ENCODE data around the gene VCP. TPM values are rescaled to one million over a fixed set of nuclear protein-coding genes. Genes with fewer than 3 reads are reported as not detected.

Gene VCP
- total RNA-seq, 1 donor from 2014 or later, result 296 TPM

DNA sequence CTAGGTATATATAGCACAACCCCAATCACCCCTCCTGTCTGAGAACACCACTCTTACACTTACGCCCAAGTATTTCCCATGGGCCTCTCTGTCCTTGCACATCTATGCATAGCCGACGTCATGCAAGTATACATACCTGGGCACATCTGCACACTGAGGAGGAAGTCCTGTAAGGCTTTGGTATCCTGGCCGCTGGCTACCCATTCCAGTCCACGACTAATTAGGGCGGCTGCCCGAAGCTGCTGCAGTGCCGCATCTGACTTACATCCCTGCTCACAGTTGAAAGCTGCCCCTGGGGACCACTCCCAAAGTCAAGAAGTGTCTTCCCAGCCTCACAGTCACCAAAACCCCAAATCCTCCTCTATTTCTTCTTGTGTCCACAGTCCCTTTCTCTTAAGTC lies 2.4 kb upstream of the VCP start:
- CTCF ChIA-PET, result no interaction called here
- intact Hi-C loops (cut with micrococcal nuclease), result no loop called here
- H3K27ac Mint-ChIP-seq, result no peak overlapping the region
- no peak overlapping the region for H3K4me3 Mint-ChIP-seq
- no peaks in the 10 kb centered on the region for H3K9me3 Mint-ChIP-seq
- ATAC-seq (ENCODE audit: low read depth) (no peak), DNase-seq (no peak)
- TF ChIP-seq, protein P1, sequence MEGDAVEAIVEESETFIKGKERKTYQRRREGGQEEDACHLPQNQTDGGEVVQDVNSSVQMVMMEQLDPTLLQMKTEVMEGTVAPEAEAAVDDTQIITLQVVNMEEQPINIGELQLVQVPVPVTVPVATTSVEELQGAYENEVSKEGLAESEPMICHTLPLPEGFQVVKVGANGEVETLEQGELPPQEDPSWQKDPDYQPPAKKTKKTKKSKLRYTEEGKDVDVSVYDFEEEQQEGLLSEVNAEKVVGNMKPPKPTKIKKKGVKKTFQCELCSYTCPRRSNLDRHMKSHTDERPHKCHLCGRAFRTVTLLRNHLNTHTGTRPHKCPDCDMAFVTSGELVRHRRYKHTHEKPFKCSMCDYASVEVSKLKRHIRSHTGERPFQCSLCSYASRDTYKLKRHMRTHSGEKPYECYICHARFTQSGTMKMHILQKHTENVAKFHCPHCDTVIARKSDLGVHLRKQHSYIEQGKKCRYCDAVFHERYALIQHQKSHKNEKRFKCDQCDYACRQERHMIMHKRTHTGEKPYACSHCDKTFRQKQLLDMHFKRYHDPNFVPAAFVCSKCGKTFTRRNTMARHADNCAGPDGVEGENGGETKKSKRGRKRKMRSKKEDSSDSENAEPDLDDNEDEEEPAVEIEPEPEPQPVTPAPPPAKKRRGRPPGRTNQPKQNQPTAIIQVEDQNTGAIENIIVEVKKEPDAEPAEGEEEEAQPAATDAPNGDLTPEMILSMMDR (IDR thresholded peaks at IDR 0.05), result no peak
- peaks cover 30% of the 10 kb centered on the region for H3K36me3 Mint-ChIP-seq (ENCODE audit: low read depth)
- no peaks in the 10 kb centered on the region for H3K27me3 Mint-ChIP-seq
- H3K4me1 Mint-ChIP-seq, result peaks cover 39% of the 10 kb centered on the region
- POLR2A ChIA-PET, result interaction anchor here (1.1 kb wide), 1 partner anchor 28 kb away, joined by 4 read pairs; the partner anchor contains the start of gene STOML2

DNA sequence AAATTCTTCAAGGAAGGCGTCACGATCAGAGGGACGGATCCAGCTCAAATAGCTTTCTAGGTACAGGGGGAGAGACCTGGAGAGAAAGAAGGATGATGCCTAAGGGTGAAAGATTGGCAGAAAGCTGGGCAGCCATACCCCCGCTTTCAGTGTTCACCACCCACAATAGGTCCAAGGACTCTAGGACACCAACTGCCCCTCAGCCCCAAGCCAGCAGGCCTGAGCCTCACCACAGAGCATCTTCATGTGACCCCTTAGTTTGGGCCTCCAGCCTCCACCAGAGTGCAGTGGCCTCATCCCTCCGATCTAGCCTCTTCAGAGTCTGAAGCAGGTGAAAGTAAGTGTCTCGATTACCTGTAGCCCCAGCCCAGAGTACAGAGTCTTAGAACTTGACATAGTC lies 1.7 kb upstream of the VCP start:
- Mint-ChIP-seq H3K36me3 (ENCODE audit: low read depth) (peaks cover 30% of the 10 kb centered on the region), H3K4me1 (peaks cover 43% of the 10 kb centered on the region), H3K4me3 (no peak overlapping the region), H3K27me3 (no peaks in the 10 kb centered on the region), H3K9me3 (no peaks in the 10 kb centered on the region), H3K27ac (no peak overlapping the region)
- no peak for DNase-seq
- no peak for ATAC-seq (ENCODE audit: low read depth)
- CTCF ChIA-PET, result no interaction called here
- intact Hi-C loops (cut with micrococcal nuclease), result no loop called here
- TF ChIP-seq, protein P1 (IDR thresholded peaks at IDR 0.05), result no peak
- POLR2A ChIA-PET, result interaction anchor here (0.7 kb wide), 1 partner anchor 42 kb away, joined by 3 read pairs; no protein-coding TSS in a partner anchor

DNA sequence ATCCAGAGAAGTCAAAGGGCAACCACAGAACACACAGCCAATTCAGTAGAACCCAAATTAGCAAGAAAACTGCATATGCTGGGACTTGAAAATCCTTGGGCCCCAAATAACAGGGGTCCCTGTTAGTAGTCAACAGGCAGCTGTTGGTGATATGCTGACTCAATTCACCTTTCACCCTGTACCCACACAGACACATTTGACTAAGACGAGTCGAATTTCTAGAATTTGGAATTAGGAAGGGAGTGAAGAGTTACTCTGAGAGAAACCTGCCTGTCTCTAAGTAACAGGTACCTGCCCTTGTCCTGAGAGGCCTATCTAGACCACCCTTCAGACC lies 821 bp upstream of the VCP start:
- Mint-ChIP-seq H3K9me3 (no peaks in the 10 kb centered on the region), H3K36me3 (ENCODE audit: low read depth) (peaks cover 38% of the 10 kb centered on the region), H3K4me1 (peaks cover 43% of the 10 kb centered on the region), H3K4me3 (peak overlapping the region; percentile 89), H3K27ac (peak overlapping the region; percentile 93), H3K27me3 (no peaks in the 10 kb centered on the region)
- POLR2A ChIA-PET, result no interaction called here
- CTCF ChIA-PET, result no interaction called here
- no peak for DNase-seq
- no peak for ATAC-seq (ENCODE audit: low read depth)
- intact Hi-C loops (cut with micrococcal nuclease), result no loop called here
- TF ChIP-seq, protein P1 (IDR thresholded peaks at IDR 0.05), result no peak

DNA sequence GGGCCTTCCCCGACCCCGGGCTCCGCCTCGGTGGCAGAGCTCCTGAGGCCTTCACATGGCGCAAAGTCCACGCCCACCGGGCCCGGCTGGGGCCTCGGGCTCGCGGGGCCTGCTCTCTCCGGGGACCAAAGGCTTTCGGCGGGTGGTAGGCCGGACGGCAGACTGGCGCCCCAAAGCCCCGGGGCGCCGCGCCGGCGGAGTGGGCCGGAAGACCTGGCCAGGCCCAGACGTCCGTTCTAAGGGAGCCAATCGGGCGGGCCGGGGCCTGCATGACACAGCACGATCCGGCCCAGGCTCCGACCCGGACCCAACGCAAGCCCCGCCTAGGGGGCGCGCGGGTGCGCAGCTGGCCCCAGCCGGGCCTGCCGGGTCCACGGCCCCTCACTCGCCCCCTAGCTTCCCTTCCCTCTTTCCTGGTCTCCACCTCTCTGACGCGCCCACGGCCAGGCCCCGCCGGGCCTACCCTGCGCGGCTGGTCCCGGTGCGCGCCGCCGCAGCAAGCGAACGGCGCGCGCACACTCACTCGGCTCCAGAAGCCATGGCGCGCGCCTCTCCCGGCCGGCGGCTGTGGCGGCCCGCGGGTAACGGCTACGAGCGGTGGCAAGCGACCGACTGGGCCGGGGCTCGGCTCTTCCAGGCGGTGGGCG lies 488 bp downstream of the VCP start:
- peak; percentile 80 for DNase-seq
- peak overlapping the region; percentile 89 for H3K4me3 Mint-ChIP-seq
- TF ChIP-seq, protein P1 (IDR thresholded peaks at IDR 0.05), result no peak
- H3K9me3 Mint-ChIP-seq, result no peaks in the 10 kb centered on the region
- H3K36me3 Mint-ChIP-seq (ENCODE audit: low read depth), result peaks cover 51% of the 10 kb centered on the region
- H3K4me1 Mint-ChIP-seq, result peaks cover 51% of the 10 kb centered on the region
- ATAC-seq (ENCODE audit: low read depth), result peak; percentile 63
- intact Hi-C loops (cut with micrococcal nuclease), result loop anchor here (1.0 kb wide), 9 partner anchors 8 to 743 kb away; partner anchors contain the start of genes CREB3, DNAJB5, HINT2 and PIGO
- ChIA-PET CTCF (interaction anchor here (1.0 to 2.9 kb wide), 7 partner anchors 8 to 172 kb away, joined by 3 to 22 read pairs (median 6); partner anchors contain the start of genes FANCG, PIGO and STOML2), POLR2A (interaction anchor here (0.5 to 2.6 kb wide), 23 partner anchors 8 to 1024 kb away, joined by 3 to 47 read pairs (median 4); partner anchors contain the start of genes ATOSB, DNAJB5, FAM221B and FANCG)
- no peaks in the 10 kb centered on the region for H3K27me3 Mint-ChIP-seq
- H3K27ac Mint-ChIP-seq, result peak overlapping the region; percentile 93
